ENCODE results near the gene STAT4. TPM values are rescaled to one million over a fixed set of nuclear protein-coding genes. Genes with fewer than 3 reads are reported as not detected.

Gene STAT4
- total RNA-seq, 1 donor = 0.54 TPM

GRCh38 chr2:191065785-191066184, 85.0 kb downstream of the STAT4 start:
- H3K4me3 ChIP-seq (ENCODE audit: low read depth, low read length) = no peak overlapping the region
- DNase-seq (ENCODE audit: low read depth) = peak; percentile 45
- no peak for TF ChIP-seq CTCF (IDR thresholded peaks at IDR 0.05; ENCODE audit: insufficient read depth, low read length)

GRCh38 chr2:191064590-191064989, 86.2 kb downstream of the STAT4 start:
- H3K4me3 ChIP-seq (ENCODE audit: low read depth, low read length) = no peak overlapping the region
- DNase-seq (ENCODE audit: low read depth) = no peak
- no peak for TF ChIP-seq CTCF (IDR thresholded peaks at IDR 0.05; ENCODE audit: insufficient read depth, low read length)

GRCh38 chr2:191063584-191063983, 87.2 kb downstream of the STAT4 start:
- no peak for DNase-seq (ENCODE audit: low read depth)
- no peak overlapping the region for H3K4me3 ChIP-seq (ENCODE audit: low read depth, low read length)
- no peak for TF ChIP-seq CTCF (IDR thresholded peaks at IDR 0.05; ENCODE audit: insufficient read depth, low read length)

GRCh38 chr2:191061381-191061980, 89.3 kb downstream of the STAT4 start:
- no peak for DNase-seq (ENCODE audit: low read depth)
- H3K4me3 ChIP-seq (ENCODE audit: low read depth, low read length) = no peak overlapping the region
- no peak for TF ChIP-seq CTCF (IDR thresholded peaks at IDR 0.05; ENCODE audit: insufficient read depth, low read length)

- no peak for TF ChIP-seq CTCF (IDR thresholded peaks at IDR 0.05; ENCODE audit: insufficient read depth, low read length)
- H3K4me3 ChIP-seq (ENCODE audit: low read depth, low read length) = no peak overlapping the region
- no peak for DNase-seq (ENCODE audit: low read depth)
These were observed 91.5 kb downstream of the STAT4 start for GRCh38 chr2:191059308-191059707.

GRCh38 chr2:191056228-191056627, 94.6 kb downstream of the STAT4 start:
- DNase-seq (ENCODE audit: low read depth) = no peak
- H3K4me3 ChIP-seq (ENCODE audit: low read depth, low read length) = no peak overlapping the region
- TF ChIP-seq CTCF (IDR thresholded peaks at IDR 0.05; ENCODE audit: insufficient read depth, low read length) = no peak

GRCh38 chr2:191053256-191053655, 97.5 kb downstream of the STAT4 start:
- TF ChIP-seq CTCF (IDR thresholded peaks at IDR 0.05; ENCODE audit: insufficient read depth, low read length) = no peak
- H3K4me3 ChIP-seq (ENCODE audit: low read depth, low read length) = no peak overlapping the region
- no peak for DNase-seq (ENCODE audit: low read depth)

Data from fibroblast of the aortic adventitia (primary cell).